A549 (cell line): ENCODE results near the gene UVRAG. TPM values are rescaled to one million over a fixed set of nuclear protein-coding genes. Genes with fewer than 3 reads are reported as not detected.

Experiments used
- ATAC-seq, 2 experiments: fragments of 200-7000 bp in 1 of 2; fragments of >200 bp in 1 of 2; cut with Nextera tagmentation in 1 of 2; cut with Tn5 transposase in 1 of 2; 3 replicates each; pipeline versions ENCODE4 v1.8.0 to v1.9.1; 2018 to 2020; ENCODE audit warnings: mild to moderate bottlenecking in 1 of 2, moderate library complexity in 1 of 2
- CTCF ChIA-PET: fragments of 300-600 bp; sonication (Branson Sonifier 250); formaldehyde crosslinking; extraction: SDS; loops from one replicate; lab custom pipeline; 2021; ENCODE audit warnings: antibody characterized with exemption, inconsistent platforms; lab: Yijun Ruan, JAX
- POLR2A ChIA-PET: fragments of 350-600 bp; formaldehyde crosslinking; extraction: SDS; loops from one replicate; lab custom pipeline; 2021; ENCODE audit warnings: antibody characterized with exemption, inconsistent platforms; lab: Yijun Ruan, JAX
- DNase-seq, 2 experiments: peaks; one replicate each; pipeline versions ENCODE4 v3.0.0 to v3.0.0-alpha.2; 2011 to 2016; ENCODE audit warnings: low read depth in 1 of 2, low spot score in 1 of 2
- FAIRE-seq: peaks from 2 replicates; lab custom pipeline; 2011; peaks lifted over from hg19 to GRCh38; lab: Jason Lieb, UNC
- H3K27ac ChIP-seq, 2 experiments: fragments of >200 bp; sonication (Bioruptor Twin); formaldehyde crosslinking; 3 replicates each; pipeline ENCODE4 v1.5.1; 2016 to 2017
- H3K4me1 ChIP-seq: fragments of >200 bp; sonication (Bioruptor Twin); formaldehyde crosslinking; 3 replicates; pipeline ENCODE4 v1.6.1; 2016
- H3K4me2 ChIP-seq: fragments of >200 bp; sonication (Bioruptor Twin); formaldehyde crosslinking; 3 replicates; pipeline ENCODE4 v1.6.1; 2016
- H3K4me3 ChIP-seq: fragments of >200 bp; sonication (Bioruptor Twin); formaldehyde crosslinking; 3 replicates; pipeline ENCODE4 v1.5.1; 2016
- H3K9me3 ChIP-seq: fragments of >200 bp; sonication (Bioruptor Twin); formaldehyde crosslinking; 3 replicates; pipeline ENCODE4 v1.6.1; 2016
- CEBPB ChIP-seq, 2 experiments: fragments of >200 bp in 1 of 2; sonication (Bioruptor Twin) in 1 of 2; formaldehyde crosslinking in 1 of 2; IDR thresholded peaks; 2 replicates each; pipeline ENCODE4 v1.6.1; 2012 to 2016
- EHMT2 ChIP-seq: fragments of 200-600 bp; sonication (generic); IDR thresholded peaks from 2 replicates; pipeline ENCODE4 v1.6.1; 2016; ENCODE audit warnings: antibody characterized with exemption, low read depth, mild to moderate bottlenecking, moderate library complexity
- ELK1 ChIP-seq: fragments of 150-350 bp; IDR thresholded peaks from 2 replicates; pipeline ENCODE4 v1.6.1; 2014; ENCODE audit warnings: low read depth, mild to moderate bottlenecking, low read length
- HMGXB4 ChIP-seq: fragments of 250-450 bp; sonication (Bioruptor Pico); IDR thresholded peaks from 2 replicates; pipeline ENCODE4 v1.5.0; 2021; ENCODE audit warnings: mild to moderate bottlenecking, moderate library complexity, borderline replicate concordance
- JUN ChIP-seq, 2 experiments: fragments of >200 bp; sonication (Bioruptor Twin); formaldehyde crosslinking; IDR thresholded peaks; 2 replicates in 1 of 2; 3 replicates in 1 of 2; pipeline ENCODE4 v1.6.1; 2016 to 2017
- KDM1A ChIP-seq: fragments of 200-600 bp; sonication (generic); IDR thresholded peaks from 2 replicates; pipeline ENCODE4 v1.6.1; 2016; ENCODE audit warnings: low read depth, mild to moderate bottlenecking
- KDM5A ChIP-seq: fragments of 200-600 bp; sonication (generic); IDR thresholded peaks from 2 replicates; pipeline ENCODE4 v1.6.1; 2016; ENCODE audit warnings: antibody characterized with exemption, mild to moderate bottlenecking
- MAZ ChIP-seq: fragments of 150-350 bp; IDR thresholded peaks from 2 replicates; pipeline ENCODE4 v1.6.1; 2014; ENCODE audit warnings: antibody characterized with exemption, low read depth, low read length, borderline replicate concordance
- NFE2L2 ChIP-seq: fragments of 150-350 bp; conservative IDR thresholded peaks from 2 replicates; pipeline ENCODE4 v1.6.1; 2014; ENCODE audit warnings: low read length
- PHF8 ChIP-seq: fragments of 200-600 bp; sonication (generic); IDR thresholded peaks from 2 replicates; pipeline ENCODE4 v1.6.1; 2016; ENCODE audit warnings: low read depth, mild to moderate bottlenecking, antibody characterized with exemption, moderate library complexity, borderline replicate concordance
- POLR2AphosphoS2 ChIP-seq: conservative IDR thresholded peaks from 2 replicates; pipeline ENCODE4 v1.6.1; 2012; ENCODE audit warnings: low read length, improper control_type of control experiment, inconsistent platforms
- RAD21 ChIP-seq, 2 experiments: fragments of >200 bp in 1 of 2; sonication (Bioruptor Twin) in 1 of 2; formaldehyde crosslinking in 1 of 2; IDR thresholded peaks in 1 of 2; conservative IDR thresholded peaks in 1 of 2; 2 replicates in 1 of 2; 3 replicates in 1 of 2; pipeline ENCODE4 v1.6.1; 2012 to 2018; ENCODE audit warnings: inconsistent platforms in 1 of 2
- REST ChIP-seq: fragments of 200-600 bp; sonication (generic); IDR thresholded peaks from 2 replicates; pipeline ENCODE4 v1.6.1; 2016; ENCODE audit warnings: antibody characterized with exemption, mild to moderate bottlenecking, moderate library complexity
- ZFP36 ChIP-seq: fragments of 450-650 bp; IDR thresholded peaks from 2 replicates; pipeline ENCODE4 v1.6.1; 2014; ENCODE audit warnings: borderline replicate concordance; ENCODE audit not compliant: partially characterized antibody
- ZNF302 ChIP-seq: fragments of 250-450 bp; sonication (Bioruptor Pico); IDR thresholded peaks from 2 replicates; pipeline ENCODE4 v1.9.0; 2021; ENCODE audit warnings: inconsistent platforms, mild to moderate bottlenecking, moderate library complexity
- ZSCAN20 ChIP-seq: fragments of 250-450 bp; sonication (Bioruptor Pico); IDR thresholded peaks from 2 replicates; pipeline ENCODE4 v1.8.0; 2022; ENCODE audit warnings: mild to moderate bottlenecking, moderate library complexity
- WGBS: methylation state at CpG from one replicate; pipeline ENCODE4 v1.1.6; 2017; ENCODE audit errors: missing lambda C conversion rate; 5-methylcytosine and 5-hydroxymethylcytosine counted together
- polyA plus RNA-seq, 4 experiments: library from polyadenylated mRNA; depleted of rRNA in 3 of 4; stranded (reverse); fragments of >200 nt; fragmentation: RNase III in 1 of 4; extraction: RNeasy Plus Mini Kit Qiagen cat#74134 plus additional on column Dnase treatment in 1 of 4; gene quantifications; 2 replicates in 3 of 4; 3 replicates in 1 of 4; pipeline ENCODE4 v1.2.3, GENCODE V29; 2011 to 2017

Gene UVRAG
- polyA plus RNA-seq, 2 of the 4 experiments (the other 2 are of a cell fraction), result 6.1 to 14.1 TPM

GRCh38 chr11:75813622-75814039 lies 1.4 kb upstream of the UVRAG start:
- CTCF ChIA-PET, result interaction anchor here (0.6 to 3.7 kb wide), 7 partner anchors 11 to 491 kb away, joined by 3 to 20 read pairs (median 3); no protein-coding TSS in a partner anchor
- no peak for DNase-seq
- Histone ChIP-seq H3K4me1 (peaks cover 18% of the 10 kb centered on the region; the same call in 2 of the 3 replicates), H3K4me2 (peak overlapping the region; percentile 87), H3K4me3 (no peak overlapping the region; the same call in 2 of the 3 replicates), H3K27ac (peak overlapping the region; percentile 89 to 92; a peak in 5 of 6 replicates), H3K9me3 (no peaks in the 10 kb centered on the region)
- TF ChIP-seq KDM1A (no peak), ZFP36 (peak; percentile 89), ZSCAN20 (CRISPR knock-in tag) (no peak)
- no peak for ATAC-seq
- POLR2A ChIA-PET, result no interaction called here
- no peak for FAIRE-seq
- WGBS, result 82% methylated on average over 1 of the region's 1 CpG

- 3% methylated on average over 10 of the region's 12 CpGs for WGBS
- CTCF ChIA-PET, result interaction anchor here (0.6 to 3.7 kb wide), 6 partner anchors 12 to 490 kb away, joined by 3 to 20 read pairs (median 4); no protein-coding TSS in a partner anchor
- H3K4me1 ChIP-seq, result peaks cover 18% of the 10 kb centered on the region; the same call in 2 of the 3 replicates
- DNase-seq, result no peak
- ATAC-seq, result peak; percentile 66
- peak; percentile 58; the same call in 1 of the 2 replicates for TF ChIP-seq PHF8
- TF ChIP-seq MAZ, result no peak
- POLR2A ChIA-PET, result interaction anchor here (1.2 kb wide), 1 partner anchor 14 kb away, joined by 3 read pairs; no protein-coding TSS in a partner anchor
- H3K4me2 ChIP-seq, result peak overlapping the region; percentile 87
- peak overlapping the region; percentile 89 to 92 for H3K27ac ChIP-seq
- peak overlapping the region; percentile 96 for H3K4me3 ChIP-seq
- FAIRE-seq, result no peak
- H3K9me3 ChIP-seq, result no peaks in the 10 kb centered on the region
Measured at GRCh38 chr11:75814363-75814676, 690 bp upstream of the UVRAG start.

GRCh38 chr11:75815345-75816168 lies 547 bp downstream of the UVRAG start:
- DNase-seq (peak; percentile 27 to 58), ATAC-seq (peak; percentile 52 to 55), FAIRE-seq (no peak)
- ChIA-PET CTCF (interaction anchor here (1.6 kb wide), 1 partner anchor 36 kb away, joined by 4 read pairs; no protein-coding TSS in a partner anchor), POLR2A (no interaction called here)
- Histone ChIP-seq H3K4me1 (peaks cover 21% of the 10 kb centered on the region), H3K4me3 (peak overlapping the region; percentile 96), H3K9me3 (no peaks in the 10 kb centered on the region), H3K27ac (peak overlapping the region; percentile 89 to 92), H3K4me2 (peak overlapping the region; percentile 80)
- 9% methylated on average over 28 of the region's 60 CpGs for WGBS
- TF ChIP-seq JUN (IDR thresholded peaks at IDR 0.05) (no peak), KDM5A (0 out of 2 replicates have a peak, but pooled peaks have one; percentile 6), PHF8 (peak; percentile 62), REST (0 out of 2 replicates have a peak, but pooled peaks have one; percentile 19), NFE2L2 (no peak)

GRCh38 chr11:75816561-75817239 lies 1.7 kb downstream of the UVRAG start:
- ChIA-PET POLR2A (no interaction called here), CTCF (interaction anchor here (0.6 to 1.6 kb wide), 4 partner anchors 10 to 94 kb away, joined by 3 to 4 read pairs (median 3); no protein-coding TSS in a partner anchor)
- peak overlapping the region; percentile 80 for H3K4me2 ChIP-seq
- WGBS, result 78% methylated on average over 6 of the region's 6 CpGs
- H3K27ac ChIP-seq, result no peak overlapping the region
- H3K4me1 ChIP-seq, result peaks cover 26% of the 10 kb centered on the region
- H3K9me3 ChIP-seq, result no peaks in the 10 kb centered on the region
- FAIRE-seq, result no peak
- no peak for ATAC-seq
- no peak overlapping the region; the same call in 2 of the 3 replicates for H3K4me3 ChIP-seq
- DNase-seq, result no peak
- TF ChIP-seq EHMT2, result no peak
- TF ChIP-seq CEBPB (IDR thresholded peaks at IDR 0.05), result no peak
- TF ChIP-seq POLR2AphosphoS2, result no peak
- no peak for TF ChIP-seq ZNF302 (CRISPR knock-in tag)
- no peak for TF ChIP-seq ELK1
- TF ChIP-seq RAD21 (conservative IDR thresholded peaks at IDR 0.05 in 1 of 2, IDR thresholded peaks at IDR 0.05 in 1 of 2), result no peak
- no peak for TF ChIP-seq HMGXB4 (CRISPR knock-in tag)
